ENCODE measurements around the gene ANK3.

- TF ChIP-seq CTCF (IDR thresholded peaks at IDR 0.05) = no peak
- no peak for TF ChIP-seq POLR2AphosphoS5 (IDR thresholded peaks at IDR 0.05; ENCODE audit: insufficient read depth in 1 of 2, low read depth in 1 of 2)
- no peak for TF ChIP-seq POLR2A (IDR thresholded peaks at IDR 0.05)
Measured at GRCh38 chr10:60290558-60290957, 99.1 kb downstream of the ANK3 start.

All from vagina (tissue), 2 donors.